ENCODE measurements around the gene GRHPR.
"Not testable (repeated sequence)": the region's sequence is repeated elsewhere in the genome, so short reads cannot be mapped to it uniquely, and the experiment has no call there.

Gene GRHPR

DNA sequence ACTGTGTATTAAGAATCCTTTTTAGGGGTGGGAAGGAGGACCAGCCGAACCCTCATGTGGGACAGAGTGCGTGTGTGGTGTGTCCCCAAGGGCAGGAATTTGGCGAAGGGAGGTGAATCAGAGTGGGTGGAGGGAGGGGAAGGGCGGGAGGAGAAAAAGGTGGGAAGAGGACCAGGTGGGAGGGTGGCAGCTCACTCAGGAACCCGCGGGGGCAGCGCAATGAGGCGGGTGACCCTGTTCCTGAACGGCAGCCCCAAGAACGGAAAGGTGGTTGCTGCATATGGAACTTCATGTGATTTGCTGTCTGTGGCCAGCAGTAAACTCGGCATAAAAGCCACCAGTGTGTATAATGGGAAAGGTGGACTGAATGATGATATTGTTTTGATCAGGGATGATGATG is 54.4 kb downstream of the GRHPR start:
- no peak for ATAC-seq
- TF ChIP-seq ZNF565 (CRISPR knock-in tag; conservative IDR thresholded peaks at IDR 0.05; ENCODE audit: low read depth) (no peak), RARB (CRISPR knock-in tag; IDR thresholded peaks at IDR 0.05) (no peak), ZNF8 (CRISPR knock-in tag; IDR thresholded peaks at IDR 0.05) (no peak), TOX (CRISPR knock-in tag; IDR thresholded peaks at IDR 0.05; ENCODE audit: borderline replicate concordance) (no peak)
- TF ChIP-seq, protein P1, sequence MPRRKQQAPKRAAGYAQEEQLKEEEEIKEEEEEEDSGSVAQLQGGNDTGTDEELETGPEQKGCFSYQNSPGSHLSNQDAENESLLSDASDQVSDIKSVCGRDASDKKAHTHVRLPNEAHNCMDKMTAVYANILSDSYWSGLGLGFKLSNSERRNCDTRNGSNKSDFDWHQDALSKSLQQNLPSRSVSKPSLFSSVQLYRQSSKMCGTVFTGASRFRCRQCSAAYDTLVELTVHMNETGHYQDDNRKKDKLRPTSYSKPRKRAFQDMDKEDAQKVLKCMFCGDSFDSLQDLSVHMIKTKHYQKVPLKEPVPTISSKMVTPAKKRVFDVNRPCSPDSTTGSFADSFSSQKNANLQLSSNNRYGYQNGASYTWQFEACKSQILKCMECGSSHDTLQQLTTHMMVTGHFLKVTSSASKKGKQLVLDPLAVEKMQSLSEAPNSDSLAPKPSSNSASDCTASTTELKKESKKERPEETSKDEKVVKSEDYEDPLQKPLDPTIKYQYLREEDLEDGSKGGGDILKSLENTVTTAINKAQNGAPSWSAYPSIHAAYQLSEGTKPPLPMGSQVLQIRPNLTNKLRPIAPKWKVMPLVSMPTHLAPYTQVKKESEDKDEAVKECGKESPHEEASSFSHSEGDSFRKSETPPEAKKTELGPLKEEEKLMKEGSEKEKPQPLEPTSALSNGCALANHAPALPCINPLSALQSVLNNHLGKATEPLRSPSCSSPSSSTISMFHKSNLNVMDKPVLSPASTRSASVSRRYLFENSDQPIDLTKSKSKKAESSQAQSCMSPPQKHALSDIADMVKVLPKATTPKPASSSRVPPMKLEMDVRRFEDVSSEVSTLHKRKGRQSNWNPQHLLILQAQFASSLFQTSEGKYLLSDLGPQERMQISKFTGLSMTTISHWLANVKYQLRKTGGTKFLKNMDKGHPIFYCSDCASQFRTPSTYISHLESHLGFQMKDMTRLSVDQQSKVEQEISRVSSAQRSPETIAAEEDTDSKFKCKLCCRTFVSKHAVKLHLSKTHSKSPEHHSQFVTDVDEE (CRISPR knock-in tag; IDR thresholded peaks at IDR 0.05) = no peak

DNA sequence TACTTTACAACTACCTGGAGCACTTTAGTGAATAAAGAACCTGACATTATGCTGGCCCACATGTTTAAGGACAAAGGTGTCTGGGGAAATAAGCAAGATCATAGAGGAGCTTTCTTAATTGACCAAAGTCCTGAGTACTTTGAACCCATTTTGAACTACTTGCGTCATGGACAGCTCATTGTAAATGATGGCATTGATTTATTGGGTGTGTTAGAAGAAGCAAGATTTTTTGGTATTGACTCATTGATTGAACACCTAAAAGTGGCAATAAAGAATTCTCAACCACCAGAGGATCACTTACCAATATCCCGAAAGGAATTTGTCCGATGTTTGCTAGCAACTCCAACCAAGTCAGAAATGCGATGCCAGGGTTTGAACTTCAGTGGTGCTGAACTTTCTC is 54.9 kb downstream of the GRHPR start:
- not testable (repeated sequence) for ATAC-seq

DNA sequence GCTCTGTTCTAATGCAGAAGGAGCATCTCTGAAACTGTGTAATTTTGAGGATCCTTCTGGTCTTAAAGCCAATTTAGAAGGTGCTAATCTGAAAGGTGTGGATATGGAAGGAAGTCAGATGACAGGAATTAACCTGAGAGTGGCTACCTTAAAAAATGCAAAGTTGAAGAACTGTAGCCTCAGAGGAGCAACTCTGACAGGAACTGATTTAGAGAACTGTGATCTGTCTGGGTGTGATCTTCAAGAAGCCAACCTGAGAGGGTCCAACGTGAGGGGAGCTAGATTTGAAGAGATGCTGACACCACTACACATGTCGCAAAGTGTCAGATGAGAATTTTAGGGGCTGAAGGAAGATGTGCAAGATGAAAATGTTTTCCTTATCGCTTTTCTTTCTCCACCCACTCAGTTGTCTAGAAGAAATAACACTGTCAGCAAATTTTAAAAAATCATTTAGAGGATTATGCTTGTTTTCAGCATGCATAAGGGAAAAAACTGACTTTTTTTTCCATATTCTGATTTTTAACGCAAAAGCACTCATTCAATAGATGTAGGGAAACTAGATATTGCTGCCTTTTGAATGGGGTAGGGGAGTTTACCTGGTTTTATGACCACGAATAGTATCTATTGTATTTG is 55.6 kb downstream of the GRHPR start:
- not testable (repeated sequence) for ATAC-seq

DNA sequence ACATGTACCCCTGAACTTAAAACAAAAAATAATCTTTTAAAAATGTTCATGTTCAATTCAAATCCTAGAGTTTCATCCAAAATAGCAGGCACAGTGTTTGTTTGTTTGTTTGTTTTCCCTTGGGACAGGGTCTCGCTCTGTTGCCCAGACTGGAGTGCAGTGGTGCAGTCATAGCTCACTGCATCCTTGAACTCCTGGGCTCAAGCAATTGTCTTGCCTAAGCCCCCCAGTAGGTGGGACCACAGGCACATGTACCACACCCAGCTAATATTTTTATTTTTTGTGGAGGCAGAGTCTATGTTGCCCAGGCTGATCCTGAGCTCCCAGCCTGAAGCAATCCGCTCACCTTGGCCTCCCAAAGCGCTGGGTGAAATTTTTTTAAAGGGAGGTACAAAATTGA is 58.3 kb downstream of the GRHPR start:
- TF ChIP-seq, protein P2, sequence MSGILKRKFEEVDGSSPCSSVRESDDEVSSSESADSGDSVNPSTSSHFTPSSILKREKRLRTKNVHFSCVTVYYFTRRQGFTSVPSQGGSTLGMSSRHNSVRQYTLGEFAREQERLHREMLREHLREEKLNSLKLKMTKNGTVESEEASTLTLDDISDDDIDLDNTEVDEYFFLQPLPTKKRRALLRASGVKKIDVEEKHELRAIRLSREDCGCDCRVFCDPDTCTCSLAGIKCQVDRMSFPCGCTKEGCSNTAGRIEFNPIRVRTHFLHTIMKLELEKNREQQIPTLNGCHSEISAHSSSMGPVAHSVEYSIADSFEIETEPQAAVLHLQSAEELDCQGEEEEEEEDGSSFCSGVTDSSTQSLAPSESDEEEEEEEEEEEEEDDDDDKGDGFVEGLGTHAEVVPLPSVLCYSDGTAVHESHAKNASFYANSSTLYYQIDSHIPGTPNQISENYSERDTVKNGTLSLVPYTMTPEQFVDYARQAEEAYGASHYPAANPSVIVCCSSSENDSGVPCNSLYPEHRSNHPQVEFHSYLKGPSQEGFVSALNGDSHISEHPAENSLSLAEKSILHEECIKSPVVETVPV (CRISPR knock-in tag; IDR thresholded peaks at IDR 0.05) = no peak
- TF ChIP-seq, protein P3, sequence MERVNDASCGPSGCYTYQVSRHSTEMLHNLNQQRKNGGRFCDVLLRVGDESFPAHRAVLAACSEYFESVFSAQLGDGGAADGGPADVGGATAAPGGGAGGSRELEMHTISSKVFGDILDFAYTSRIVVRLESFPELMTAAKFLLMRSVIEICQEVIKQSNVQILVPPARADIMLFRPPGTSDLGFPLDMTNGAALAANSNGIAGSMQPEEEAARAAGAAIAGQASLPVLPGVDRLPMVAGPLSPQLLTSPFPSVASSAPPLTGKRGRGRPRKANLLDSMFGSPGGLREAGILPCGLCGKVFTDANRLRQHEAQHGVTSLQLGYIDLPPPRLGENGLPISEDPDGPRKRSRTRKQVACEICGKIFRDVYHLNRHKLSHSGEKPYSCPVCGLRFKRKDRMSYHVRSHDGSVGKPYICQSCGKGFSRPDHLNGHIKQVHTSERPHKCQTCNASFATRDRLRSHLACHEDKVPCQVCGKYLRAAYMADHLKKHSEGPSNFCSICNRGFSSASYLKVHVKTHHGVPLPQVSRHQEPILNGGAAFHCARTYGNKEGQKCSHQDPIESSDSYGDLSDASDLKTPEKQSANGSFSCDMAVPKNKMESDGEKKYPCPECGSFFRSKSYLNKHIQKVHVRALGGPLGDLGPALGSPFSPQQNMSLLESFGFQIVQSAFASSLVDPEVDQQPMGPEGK (CRISPR knock-in tag; IDR thresholded peaks at IDR 0.05; ENCODE audit: borderline replicate concordance) = no peak
- TF ChIP-seq, protein P1 (CRISPR knock-in tag; IDR thresholded peaks at IDR 0.05) = no peak
- TF ChIP-seq RARB (CRISPR knock-in tag; IDR thresholded peaks at IDR 0.05) (no peak), ISL1 (CRISPR knock-in tag; IDR thresholded peaks at IDR 0.05) (no peak)
- ATAC-seq = no peak

DNA sequence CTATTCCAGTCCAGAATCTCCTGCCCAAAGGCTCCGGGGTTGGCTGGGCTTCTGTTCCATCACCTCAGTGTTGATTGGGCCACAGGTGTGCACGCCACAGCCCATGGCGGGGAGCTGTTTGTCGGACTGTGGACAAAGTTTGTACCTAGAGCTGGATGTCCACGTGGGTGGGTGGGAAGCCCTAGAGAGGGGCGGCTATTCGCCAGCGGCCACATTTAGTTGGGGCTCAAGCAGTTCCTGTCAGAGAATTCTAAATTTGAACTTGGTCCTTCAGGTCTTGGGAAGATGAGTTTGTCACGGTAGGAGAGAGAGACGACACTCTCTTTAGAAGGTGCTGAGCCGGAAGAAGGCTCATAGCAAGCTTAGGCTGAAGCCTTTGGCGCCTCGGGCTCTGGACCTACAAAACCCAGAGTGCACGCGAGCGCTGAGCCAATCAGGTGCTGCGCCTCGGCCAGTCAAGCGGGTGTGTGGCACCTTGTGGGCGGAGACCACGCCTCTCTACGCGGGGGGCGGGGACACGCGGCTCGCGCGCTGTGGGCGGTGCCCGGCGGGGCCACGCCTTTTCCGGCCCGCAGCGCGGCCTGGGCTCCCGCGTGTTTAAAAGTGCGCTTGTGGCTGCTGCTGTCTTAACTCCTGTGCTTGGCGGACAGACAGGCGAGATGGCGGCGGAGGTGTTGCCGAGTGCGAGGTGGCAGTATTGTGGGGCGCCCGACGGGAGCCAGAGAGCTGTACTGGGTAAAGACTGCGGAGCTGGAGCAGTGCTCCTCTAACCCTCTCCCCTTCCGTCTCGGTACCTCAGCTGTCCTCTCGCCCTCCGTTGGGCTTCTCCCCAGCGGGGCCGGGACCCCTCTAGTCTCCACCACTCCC is 63.1 kb downstream of the GRHPR start, which contains the start of gene POLR1E:
TSS of gene POLR1E (plus strand) at position 560 of the 867 bp plus-strand sequence. CDS start at position 660, 100 bp downstream.
- ATAC-seq = peak; percentile 94
- TF ChIP-seq ISL1 (CRISPR knock-in tag; IDR thresholded peaks at IDR 0.05) = no peak
- no peak for TF ChIP-seq TCF4 (CRISPR knock-in tag; IDR thresholded peaks at IDR 0.05; ENCODE audit: borderline replicate concordance)
- TF ChIP-seq ZNF70 (CRISPR knock-in tag; IDR thresholded peaks at IDR 0.05) = no peak
- TF ChIP-seq ARNTL (CRISPR knock-in tag; IDR thresholded peaks at IDR 0.05; ENCODE audit: borderline replicate concordance, low read depth) = no peak
- no peak for TF ChIP-seq ESRRG (CRISPR knock-in tag; IDR thresholded peaks at IDR 0.05)
- TF ChIP-seq ZNF8 (CRISPR knock-in tag; IDR thresholded peaks at IDR 0.05) = no peak
- TF ChIP-seq OSR1 (CRISPR knock-in tag; IDR thresholded peaks at IDR 0.05) = no peak
- TF ChIP-seq, protein P1 (CRISPR knock-in tag; IDR thresholded peaks at IDR 0.05) = no peak
- no peak for TF ChIP-seq BACH2 (CRISPR knock-in tag; IDR thresholded peaks at IDR 0.05; ENCODE audit: borderline replicate concordance)
- no peak for TF ChIP-seq ZNF565 (CRISPR knock-in tag; conservative IDR thresholded peaks at IDR 0.05; ENCODE audit: low read depth)
- TF ChIP-seq, protein P4, sequence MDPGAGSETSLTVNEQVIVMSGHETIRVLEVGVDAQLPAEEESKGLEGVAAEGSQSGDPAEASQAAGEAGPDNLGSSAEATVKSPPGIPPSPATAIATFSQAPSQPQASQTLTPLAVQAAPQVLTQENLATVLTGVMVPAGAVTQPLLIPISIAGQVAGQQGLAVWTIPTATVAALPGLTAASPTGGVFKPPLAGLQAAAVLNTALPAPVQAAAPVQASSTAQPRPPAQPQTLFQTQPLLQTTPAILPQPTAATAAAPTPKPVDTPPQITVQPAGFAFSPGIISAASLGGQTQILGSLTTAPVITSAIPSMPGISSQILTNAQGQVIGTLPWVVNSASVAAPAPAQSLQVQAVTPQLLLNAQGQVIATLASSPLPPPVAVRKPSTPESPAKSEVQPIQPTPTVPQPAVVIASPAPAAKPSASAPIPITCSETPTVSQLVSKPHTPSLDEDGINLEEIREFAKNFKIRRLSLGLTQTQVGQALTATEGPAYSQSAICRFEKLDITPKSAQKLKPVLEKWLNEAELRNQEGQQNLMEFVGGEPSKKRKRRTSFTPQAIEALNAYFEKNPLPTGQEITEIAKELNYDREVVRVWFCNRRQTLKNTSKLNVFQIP (CRISPR knock-in tag; IDR thresholded peaks at IDR 0.05; ENCODE audit: borderline replicate concordance, low read depth) = no peak
- no peak for TF ChIP-seq SNAI2 (CRISPR knock-in tag; IDR thresholded peaks at IDR 0.05)
